NOMO-1 treated with dmso at 0.1 percent for 144 hours (cell line): ENCODE measurements around the gene NFYA.

Source experiments
- DNase-seq: peaks from one replicate; lab custom pipeline; 2025; ENCODE audit not compliant: unreplicated experiment; lab: John Stamatoyannopoulos, UW

The NFYA gene

DNA sequence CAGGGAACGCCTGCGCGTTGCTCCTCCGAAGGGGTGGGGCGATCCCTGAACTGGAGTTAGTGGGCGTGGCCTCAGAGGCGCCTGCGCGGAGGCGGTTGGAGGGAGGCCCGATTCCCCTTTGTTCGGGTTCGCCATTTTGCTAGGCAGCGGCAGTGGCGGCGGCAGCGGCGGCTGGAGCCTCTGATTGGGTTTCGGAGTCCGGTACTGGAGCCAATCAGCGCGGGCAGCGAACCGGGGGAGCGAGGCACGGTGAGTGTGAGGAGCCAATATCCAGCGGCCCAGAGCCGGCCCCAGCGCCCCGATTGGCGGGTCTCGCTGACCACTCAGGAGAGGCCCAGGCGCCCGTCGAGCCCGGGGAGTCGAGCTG is at the start of gene NFYA:
Gene NFYA (plus strand): TSS at position 139 of the 367 bp plus-strand sequence. CDS start 6,116 bp downstream, outside the sequence.
- peak; percentile 99 for DNase-seq

DNA sequence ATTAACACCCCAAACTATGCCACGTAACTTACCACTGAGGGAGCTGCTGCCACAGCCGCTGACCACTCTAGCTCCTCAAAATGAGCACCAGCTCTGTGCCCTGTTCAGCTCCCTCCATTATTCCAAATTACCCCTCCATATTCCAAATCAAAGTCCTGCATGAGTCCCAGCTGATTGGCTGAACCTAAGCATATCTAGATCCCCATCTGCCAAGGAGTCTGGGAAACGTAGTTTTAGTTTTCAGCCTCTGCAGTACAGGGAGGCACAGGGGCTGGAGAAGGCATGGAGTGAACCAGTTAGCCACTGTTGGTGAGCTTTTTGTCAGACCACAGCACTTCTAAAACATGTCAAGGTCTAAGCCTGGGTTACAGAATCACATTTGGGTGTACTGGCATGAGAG is 49.7 kb upstream of the NFYA start:
- no peak for DNase-seq

GRCh38 chr6:41025966-41026530 is 46.7 kb upstream of the NFYA start:
- DNase-seq: no peak

DNA sequence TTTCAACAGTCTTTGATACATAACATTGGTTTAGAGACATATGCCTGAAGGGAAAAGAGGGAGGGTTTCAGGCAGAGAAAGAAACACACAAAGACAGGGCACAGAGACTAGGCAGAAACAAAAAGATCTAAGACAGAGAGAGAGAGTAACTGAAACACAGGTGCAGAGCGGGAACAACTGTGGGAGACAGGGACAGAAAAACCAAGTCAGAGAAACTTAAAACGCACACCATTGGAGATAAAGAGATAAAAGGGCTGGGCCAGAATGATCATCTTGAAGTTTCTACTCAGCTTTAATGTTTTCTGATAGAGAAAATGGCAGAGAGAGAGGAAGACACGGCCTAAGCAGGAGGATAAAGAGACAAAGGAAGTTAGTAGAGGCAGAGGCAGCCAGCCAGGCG is 45.5 kb upstream of the NFYA start:
- DNase-seq: no peak

DNA sequence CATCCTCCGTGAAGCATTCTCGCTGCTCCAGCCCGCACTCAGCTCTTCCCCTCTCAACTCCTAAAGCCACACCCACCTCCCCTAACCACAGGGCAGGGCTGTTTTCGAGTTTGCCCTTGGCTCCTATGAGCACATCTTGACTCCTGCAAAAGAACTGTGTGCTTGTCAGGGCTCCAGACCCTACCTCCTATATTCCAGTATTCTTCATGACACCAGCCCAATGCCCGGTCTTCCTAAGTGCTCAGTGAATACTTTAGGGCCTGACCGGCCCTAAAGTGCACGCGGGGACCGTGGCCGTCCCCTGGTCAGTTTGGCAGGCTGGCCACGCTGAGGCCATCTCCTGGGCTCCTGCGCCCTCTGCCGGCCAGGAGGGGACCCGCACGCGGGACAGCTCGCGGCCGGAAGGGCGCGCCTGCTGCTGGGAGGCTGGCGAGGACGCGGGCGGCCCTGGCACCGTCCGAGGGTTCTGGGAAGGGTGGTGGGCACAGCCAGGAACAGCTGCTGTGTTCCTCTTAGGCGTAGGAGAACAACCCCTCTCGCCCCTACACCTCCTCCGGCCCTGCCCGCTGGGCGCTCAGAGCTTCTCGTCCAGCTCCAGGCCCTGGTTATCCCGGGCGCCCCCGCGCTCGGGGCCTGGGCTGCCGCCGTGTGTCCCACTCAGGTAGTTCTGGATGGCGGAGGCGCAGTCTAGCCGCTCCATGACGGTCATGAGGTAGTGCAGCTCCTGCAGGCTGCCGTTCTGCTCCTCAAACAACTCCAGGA is 44.8 kb upstream of the NFYA start:
- DNase-seq: peak; percentile 72

- no peak for DNase-seq
Observed at GRCh38 chr6:41028561-41029412, 44.0 kb upstream of the NFYA start.

DNA sequence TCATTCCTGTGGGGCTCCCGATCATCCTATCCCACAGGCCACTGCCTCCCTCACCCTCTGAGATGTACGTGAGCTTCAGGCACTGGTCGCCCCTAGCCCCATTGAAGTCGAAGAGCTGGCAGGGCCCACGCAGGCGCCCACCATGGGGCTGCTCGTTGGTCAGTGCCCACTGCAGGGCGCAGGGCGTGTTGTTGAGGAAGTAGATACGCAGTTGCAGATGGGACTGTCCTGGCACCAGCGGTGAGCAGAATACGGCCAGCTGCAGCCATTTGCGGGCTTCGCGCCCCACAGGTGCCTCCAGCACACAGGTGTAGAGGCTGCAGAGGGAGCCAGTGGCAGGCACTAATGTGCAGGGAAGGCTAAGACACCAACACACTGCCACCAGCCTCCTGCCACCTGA is 39.9 kb upstream of the NFYA start:
- no peak for DNase-seq

- DNase-seq: no peak
Observed at GRCh38 chr6:41033776-41034175, 39.0 kb upstream of the NFYA start.

DNA sequence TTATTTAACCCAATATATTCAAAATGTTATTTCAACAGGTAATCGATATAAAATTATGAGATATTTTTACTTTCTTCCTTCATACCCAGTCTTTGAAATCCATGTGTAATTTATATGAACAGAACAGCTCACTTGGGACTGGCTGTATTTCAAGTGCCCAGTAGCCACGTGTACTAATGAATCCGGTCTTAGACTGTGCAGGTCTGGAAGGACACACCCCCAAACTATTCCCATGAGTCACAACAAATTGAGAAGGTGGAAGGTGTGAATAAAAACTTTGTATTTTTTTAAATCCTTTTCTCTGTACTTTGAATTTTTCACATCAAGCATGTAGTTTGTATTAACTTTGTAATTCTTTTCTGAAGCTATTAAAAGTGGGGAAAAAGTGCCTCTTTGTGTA is 36.6 kb upstream of the NFYA start:
- DNase-seq: no peak

DNA sequence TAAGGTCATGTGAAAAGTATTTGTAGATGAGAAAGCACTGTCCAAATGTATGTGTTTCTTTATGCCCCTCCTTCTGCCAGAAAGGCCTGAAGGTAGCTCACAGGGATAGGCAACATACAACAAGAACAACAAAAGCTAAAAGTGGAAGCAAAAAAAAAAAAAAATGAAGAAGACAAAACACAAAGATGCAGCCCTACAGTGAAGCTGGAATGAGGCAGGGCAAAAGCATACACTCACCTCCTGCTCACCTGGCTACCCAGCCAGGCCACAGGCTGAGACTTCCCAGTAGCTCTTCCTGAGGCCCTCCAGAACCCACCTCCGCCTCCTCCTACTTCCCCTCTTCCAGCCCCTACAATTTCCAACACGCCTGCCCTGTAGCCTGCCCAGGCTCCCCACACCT is 36.2 kb upstream of the NFYA start:
- no peak for DNase-seq

DNA sequence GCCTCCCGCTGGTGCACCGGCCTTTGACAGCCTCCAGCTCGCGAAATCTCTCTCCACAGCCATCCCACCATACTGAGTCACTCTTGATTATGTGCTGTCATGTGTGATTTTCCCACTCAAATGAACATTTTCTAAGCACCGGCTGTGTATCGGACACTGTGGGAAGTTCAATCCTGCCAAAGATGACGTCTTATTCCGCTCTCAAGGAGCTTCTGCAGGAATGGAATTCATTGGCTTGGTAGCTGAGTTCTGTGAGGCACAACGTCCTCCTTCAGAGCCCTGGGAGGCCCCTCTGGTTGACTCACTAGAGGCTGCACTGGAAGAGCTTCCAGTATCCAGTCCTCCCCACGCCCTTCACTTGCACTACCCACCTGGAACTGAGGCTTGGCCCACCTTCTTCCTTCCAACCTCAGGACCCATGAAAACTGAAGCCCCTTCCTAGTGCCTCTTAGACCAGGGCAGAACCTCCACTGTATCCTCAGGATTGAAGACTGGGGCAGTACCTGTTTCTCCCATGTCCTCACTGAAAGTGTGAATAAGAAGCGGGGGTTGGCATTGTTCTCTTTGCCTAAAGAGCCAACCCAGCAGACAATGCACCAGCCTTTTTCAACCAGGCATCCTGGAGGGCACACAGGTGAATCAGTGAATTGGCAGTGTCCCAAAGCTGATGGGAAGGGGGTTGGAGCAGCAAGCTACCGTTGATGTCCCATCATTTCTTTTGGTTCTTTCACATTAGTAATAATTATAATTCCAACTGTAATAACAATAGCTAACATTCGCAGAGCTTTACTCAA is 35.5 kb upstream of the NFYA start:
- no peak for DNase-seq

- no peak for DNase-seq
Observed at GRCh38 chr6:41038205-41038604, 34.6 kb upstream of the NFYA start.

DNA sequence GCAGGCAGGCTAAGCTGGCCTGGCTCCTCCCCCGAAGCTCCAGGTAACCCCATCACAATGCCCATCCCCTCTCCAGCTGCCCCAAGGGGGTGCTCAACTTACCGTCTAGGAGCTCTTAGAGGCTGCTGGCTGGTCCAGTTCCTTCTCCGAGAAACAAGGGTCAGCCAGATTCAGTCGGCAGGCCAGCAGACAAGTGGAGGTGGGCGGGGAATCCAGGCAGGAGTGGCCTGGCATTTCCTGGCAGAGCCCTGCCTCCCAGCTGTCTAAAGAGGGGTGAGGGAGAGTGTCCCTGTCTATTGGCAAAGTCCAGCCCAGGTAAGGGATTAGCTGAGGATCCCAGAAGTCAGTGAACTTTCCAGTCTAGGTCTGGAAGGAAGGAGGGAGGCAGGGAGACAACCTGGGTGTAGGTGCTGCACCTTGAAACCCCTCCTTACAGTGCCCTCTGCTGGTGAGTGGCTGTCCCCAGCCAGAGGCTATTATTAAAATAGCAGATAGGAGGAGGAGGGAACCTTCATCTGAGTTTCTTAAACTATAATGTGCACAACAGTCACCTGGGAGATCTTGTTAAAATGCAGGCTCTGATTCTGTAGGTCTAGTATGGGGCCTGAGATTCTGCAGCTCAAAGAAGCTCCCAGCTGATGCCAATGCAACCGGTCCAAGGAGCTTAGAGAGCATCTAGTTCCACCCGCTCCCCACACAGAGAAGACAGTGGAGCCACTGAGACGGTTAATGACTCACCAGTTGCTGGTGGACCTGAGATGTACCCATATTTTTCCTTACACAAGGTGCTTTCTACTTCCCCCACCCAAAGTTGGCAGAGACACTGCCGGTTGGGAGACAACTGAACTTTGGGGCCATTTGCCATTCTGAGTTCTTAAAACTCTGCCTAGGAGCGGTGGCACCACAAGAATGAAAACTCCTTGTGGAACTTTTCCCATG is 33.4 kb upstream of the NFYA start, which contains the start of gene UNC5CL:
Gene UNC5CL (minus strand): TSS at position 162 of the 939 bp plus-strand sequence. CDS start 4,147 bp downstream, outside the sequence.
- no peak for DNase-seq

GRCh38 chr6:41040101-41040939 is 32.5 kb upstream of the NFYA start:
- no peak for DNase-seq

DNA sequence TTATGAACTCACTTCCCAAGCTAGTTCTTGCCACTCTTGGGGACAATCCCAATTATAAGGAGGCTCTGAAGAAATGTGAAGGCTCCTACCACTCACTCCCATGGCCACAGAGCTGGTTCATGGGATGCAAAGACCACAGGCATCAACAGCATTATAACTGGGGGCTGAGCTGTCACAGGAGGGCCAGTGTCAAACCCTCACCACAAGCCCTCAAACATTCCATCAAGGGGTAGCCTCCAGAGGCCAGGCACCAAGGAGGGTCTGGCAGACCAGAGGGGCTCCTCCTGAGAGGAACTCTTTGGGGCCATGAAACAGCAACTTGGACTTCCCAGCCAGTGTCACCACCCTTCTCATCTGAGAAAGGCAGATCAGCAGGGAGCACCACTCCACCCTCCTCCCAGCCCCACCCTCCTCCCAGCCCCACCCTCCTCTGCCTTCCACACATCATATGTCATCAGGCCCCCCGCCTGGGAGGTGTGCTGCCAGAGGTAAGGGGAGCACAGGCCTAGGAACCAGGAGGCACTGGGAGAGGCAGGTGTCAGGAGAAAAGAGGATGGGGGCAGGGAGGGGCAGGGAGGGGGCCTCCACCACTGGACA is 31.7 kb upstream of the NFYA start:
- DNase-seq: no peak

DNA sequence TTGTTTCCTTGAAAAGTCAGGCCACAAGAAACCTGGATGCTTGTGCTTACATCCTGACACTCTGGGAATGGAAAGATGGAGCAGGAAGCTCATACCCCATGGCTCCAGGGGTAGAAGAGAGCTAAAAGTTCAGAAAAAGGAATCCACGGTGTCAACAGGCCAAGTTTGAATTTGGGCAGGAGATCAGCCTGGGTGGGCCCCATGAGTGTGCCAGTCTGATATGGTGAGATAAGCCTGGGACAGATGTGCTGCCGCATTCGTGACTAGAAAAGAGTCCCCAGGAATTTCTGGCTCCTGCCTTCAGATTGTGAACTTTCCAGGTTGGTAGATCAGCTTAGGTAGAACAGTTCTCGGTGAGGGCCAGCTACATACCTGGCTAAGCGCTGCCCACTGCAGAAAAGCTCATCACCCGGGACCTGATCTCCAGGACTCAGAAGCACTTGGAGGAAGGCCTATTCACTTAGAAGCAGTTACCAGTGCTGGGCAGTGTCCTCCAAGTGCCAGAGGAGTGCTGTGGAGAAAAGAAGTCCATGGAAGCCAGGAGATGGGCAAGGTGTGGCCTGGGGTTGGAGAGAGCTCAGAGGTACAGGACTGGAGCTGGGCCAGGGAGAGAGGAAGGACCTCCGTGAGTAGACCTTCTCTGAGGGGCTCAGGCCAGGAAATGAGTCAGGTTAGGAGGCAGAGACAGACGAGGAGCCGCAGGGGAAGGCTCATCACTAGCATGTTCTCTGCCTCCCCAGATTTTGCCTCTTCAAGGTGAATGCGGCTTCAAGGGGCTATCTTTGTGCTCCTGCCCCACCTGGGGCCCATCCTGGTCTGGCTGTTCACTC is 30.3 kb upstream of the NFYA start, which contains the start of gene TSPO2:
Gene TSPO2 (plus strand): TSS at position 242 of the 830 bp plus-strand sequence. CDS start 519 bp downstream, at position 761.
- no peak for DNase-seq

DNA sequence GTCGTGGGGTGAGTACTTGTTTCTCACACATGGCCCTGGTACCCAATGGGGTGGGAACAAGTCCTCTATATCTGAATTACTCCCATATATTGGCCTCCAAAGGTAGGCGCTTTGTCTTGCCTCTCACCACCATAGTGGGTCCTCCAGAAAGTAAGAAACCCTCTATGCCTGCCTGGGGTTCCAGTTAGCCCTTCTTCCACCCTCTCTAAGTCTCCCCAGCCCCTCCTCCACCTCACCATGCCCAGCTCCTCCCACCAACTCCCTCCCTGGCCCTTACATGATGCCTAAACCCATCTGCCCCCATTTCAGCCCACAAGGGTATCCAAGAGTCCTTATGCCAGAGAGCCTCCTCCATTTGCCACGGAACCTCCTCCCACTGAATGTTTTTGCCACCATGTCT is 29.6 kb upstream of the NFYA start:
- DNase-seq: no peak

DNA sequence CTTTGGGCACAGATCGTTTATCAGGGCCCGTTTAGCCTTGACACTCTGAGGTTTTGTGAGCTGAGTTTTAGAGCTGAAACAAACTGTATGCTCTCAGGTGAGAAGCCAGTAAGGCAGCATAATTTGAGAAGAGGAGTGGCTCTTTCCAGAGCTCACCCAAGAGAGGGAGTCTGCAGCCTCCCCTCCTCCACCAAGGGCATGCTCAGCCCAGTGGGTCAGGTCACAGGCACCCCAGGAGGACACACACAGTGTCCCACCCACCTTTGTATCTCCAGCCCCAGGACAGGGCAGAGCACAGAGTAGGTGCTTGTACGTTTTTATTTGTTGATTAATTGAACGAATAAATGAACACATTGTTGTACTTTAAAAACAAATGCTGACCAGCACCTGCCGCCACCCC is 27.1 kb upstream of the NFYA start:
- no peak for DNase-seq
